ENCODE results near the gene KCNJ10.
A peak's percentile ranks its signal among the peaks of the same experiment; 100 is the strongest.

Gene KCNJ10

DNA sequence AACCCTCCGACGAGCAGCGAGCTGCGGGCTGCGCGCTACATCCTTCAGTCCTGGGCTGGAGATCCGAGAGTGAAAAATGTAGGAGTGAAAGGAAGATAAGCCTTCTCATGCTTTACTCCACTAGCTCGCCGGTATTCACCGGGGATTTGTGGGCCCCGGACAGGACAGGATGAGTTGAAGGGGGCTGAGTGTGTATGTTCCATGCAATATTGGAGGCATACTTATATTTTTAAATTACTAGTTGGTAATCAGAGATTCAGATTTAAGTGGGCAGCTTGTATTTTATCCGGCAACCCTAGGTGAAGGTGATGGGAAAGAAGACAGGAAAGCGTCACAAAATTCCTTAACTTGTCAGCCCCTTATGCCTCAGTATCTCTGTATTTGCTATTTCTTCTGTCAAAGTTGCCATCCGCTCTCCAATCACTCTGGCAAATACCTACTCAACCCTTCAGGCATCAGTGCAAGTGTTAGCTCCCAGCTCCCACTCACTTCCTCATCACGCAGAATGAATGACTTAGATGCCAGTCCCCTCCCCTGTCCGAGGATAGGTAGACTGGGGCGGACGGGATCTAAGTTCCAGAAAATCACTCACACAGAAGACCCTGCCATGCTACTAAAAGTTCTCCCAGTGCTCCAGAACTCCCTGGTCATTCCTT is 37.7 kb downstream of the KCNJ10 start:
- TF ChIP-seq GABPA (IDR thresholded peaks at IDR 0.05; ENCODE audit: low read depth) (no peak), SPI1 (IDR thresholded peaks at IDR 0.05; ENCODE audit: borderline replicate concordance, low read depth) (peak; percentile 63; the same call in 1 of the 2 replicates)
- H3K27ac ChIP-seq (replicated peaks): peak overlapping the region; percentile 72
- no peaks in the 10 kb centered on the region for H3K27me3 ChIP-seq (ENCODE audit: insufficient read depth, poor library complexity, severe bottlenecking)
- DNase-seq (ENCODE audit: low read depth in 1 of 2, low spot score in 1 of 2): peak in 1 of 2 experiments; percentile 37
- peak overlapping the region; percentile 69 for H3K4me3 ChIP-seq (replicated peaks; ENCODE audit: insufficient read depth, low read length)

DNA sequence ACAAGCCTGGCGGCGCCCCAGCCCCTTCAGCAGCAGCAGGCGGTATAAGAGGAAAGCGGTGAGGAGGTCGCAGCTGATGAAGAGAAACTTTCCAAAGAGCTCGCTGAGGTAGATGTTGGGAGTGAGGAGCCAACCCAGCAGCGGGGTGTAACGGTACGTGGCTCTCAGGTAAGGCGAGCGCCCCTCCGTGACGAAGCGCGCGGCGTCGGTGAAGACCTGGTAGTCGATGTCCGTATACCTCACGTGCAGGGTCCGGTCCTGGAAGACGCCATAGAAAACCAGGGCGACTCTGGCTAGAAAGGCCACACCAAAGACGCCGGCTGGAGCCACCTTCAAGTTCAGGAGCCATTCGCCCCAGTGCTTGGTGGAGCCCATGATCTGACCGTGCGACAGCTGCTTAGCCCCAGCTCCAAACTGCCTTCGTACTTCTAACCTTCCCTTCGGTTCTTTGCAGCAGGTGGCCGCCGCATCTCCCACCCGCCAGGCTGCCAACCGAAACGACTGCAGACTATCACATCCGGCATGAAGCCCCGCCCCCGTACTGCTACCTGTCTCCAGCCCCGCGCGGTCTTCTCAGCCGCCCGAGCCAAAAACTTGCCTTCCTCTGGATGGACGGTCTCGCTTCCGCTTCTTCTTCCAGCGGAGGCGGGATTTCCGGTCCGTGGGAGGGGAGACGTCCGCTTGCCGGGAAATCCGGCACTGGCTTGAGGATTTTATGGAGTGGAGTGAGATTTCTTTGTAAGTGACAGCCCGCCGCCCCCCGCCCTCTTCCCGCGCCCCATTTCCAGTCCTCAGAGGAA is 38.4 kb downstream of the KCNJ10 start, which contains the start of gene PIGM:
PIGM (minus strand) TSS at position 626 of the 800 bp plus-strand sequence; CDS start at position 375, 251 bp downstream.
- TF ChIP-seq POLR2AphosphoS5 (IDR thresholded peaks at IDR 0.05; ENCODE audit: low read depth) (peak; percentile 77), GABPA (IDR thresholded peaks at IDR 0.05; ENCODE audit: low read depth) (peak; percentile 95), SPI1 (IDR thresholded peaks at IDR 0.05; ENCODE audit: borderline replicate concordance, low read depth) (peak; percentile 66; the same call in 1 of the 2 replicates)
- TF ChIP-seq, protein P1, sequence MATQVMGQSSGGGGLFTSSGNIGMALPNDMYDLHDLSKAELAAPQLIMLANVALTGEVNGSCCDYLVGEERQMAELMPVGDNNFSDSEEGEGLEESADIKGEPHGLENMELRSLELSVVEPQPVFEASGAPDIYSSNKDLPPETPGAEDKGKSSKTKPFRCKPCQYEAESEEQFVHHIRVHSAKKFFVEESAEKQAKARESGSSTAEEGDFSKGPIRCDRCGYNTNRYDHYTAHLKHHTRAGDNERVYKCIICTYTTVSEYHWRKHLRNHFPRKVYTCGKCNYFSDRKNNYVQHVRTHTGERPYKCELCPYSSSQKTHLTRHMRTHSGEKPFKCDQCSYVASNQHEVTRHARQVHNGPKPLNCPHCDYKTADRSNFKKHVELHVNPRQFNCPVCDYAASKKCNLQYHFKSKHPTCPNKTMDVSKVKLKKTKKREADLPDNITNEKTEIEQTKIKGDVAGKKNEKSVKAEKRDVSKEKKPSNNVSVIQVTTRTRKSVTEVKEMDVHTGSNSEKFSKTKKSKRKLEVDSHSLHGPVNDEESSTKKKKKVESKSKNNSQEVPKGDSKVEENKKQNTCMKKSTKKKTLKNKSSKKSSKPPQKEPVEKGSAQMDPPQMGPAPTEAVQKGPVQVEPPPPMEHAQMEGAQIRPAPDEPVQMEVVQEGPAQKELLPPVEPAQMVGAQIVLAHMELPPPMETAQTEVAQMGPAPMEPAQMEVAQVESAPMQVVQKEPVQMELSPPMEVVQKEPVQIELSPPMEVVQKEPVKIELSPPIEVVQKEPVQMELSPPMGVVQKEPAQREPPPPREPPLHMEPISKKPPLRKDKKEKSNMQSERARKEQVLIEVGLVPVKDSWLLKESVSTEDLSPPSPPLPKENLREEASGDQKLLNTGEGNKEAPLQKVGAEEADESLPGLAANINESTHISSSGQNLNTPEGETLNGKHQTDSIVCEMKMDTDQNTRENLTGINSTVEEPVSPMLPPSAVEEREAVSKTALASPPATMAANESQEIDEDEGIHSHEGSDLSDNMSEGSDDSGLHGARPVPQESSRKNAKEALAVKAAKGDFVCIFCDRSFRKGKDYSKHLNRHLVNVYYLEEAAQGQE (IDR thresholded peaks at IDR 0.05; ENCODE audit: insufficient replicate concordance, low read depth): peak; percentile 32
- TF ChIP-seq, protein P2, sequence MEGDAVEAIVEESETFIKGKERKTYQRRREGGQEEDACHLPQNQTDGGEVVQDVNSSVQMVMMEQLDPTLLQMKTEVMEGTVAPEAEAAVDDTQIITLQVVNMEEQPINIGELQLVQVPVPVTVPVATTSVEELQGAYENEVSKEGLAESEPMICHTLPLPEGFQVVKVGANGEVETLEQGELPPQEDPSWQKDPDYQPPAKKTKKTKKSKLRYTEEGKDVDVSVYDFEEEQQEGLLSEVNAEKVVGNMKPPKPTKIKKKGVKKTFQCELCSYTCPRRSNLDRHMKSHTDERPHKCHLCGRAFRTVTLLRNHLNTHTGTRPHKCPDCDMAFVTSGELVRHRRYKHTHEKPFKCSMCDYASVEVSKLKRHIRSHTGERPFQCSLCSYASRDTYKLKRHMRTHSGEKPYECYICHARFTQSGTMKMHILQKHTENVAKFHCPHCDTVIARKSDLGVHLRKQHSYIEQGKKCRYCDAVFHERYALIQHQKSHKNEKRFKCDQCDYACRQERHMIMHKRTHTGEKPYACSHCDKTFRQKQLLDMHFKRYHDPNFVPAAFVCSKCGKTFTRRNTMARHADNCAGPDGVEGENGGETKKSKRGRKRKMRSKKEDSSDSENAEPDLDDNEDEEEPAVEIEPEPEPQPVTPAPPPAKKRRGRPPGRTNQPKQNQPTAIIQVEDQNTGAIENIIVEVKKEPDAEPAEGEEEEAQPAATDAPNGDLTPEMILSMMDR (IDR thresholded peaks at IDR 0.05; ENCODE audit: insufficient read depth, low read length): no peak
- peak within 1 kb of the TSS; percentile 69 for H3K4me3 ChIP-seq (replicated peaks; ENCODE audit: insufficient read depth, low read length)
- H3K27me3 ChIP-seq (ENCODE audit: insufficient read depth, poor library complexity, severe bottlenecking): no peaks in the 10 kb centered on the region
- peak within 1 kb of the TSS; percentile 72 for H3K27ac ChIP-seq (replicated peaks)
- DNase-seq (ENCODE audit: low read depth in 1 of 2, low spot score in 1 of 2): peak; percentile 89 to 97

DNA sequence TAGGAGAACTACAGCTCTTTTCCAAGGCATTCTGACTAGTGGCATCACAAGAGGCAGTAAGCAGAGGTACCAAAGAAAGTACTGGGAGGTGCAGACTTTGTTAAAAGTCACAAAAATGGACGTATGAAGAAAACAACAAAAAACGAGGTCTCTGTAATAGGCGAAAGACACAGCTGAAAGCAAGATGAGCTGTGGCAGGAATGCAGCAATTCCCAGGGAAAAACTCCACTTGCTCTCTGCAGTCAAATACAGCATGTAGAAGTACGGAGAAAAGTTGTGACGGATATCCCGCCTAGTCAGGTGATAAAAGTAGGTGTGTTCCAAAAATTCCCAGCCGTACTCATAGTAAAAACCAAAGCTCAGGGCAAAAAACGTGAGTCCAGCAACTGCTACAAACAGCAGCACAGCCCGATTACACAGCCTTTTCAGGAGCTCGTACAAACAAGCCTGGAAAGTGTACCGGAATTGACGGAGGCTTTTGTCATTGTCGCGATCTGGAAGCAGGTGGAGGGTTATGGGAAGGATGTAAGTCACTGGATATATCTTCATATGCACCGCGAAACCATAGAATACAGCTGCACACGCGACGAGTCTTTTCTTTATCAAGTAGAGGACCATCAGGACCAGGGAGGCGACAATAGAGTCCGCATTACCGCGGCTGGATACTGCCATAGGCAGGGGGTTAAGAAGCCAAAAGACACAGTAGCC is 39.1 kb downstream of the KCNJ10 start:
- H3K4me3 ChIP-seq (replicated peaks; ENCODE audit: insufficient read depth, low read length): peak overlapping the region; percentile 69
- no peaks in the 10 kb centered on the region for H3K27me3 ChIP-seq (ENCODE audit: insufficient read depth, poor library complexity, severe bottlenecking)
- DNase-seq (ENCODE audit: low read depth in 1 of 2, low spot score in 1 of 2): peak in 1 of 2 experiments; percentile 21
- TF ChIP-seq, protein P2 (IDR thresholded peaks at IDR 0.05; ENCODE audit: insufficient read depth, low read length): no peak
- TF ChIP-seq GABPA (IDR thresholded peaks at IDR 0.05; ENCODE audit: low read depth) (no peak), POLR2AphosphoS5 (IDR thresholded peaks at IDR 0.05; ENCODE audit: low read depth) (no peak), SPI1 (IDR thresholded peaks at IDR 0.05; ENCODE audit: borderline replicate concordance, low read depth) (no peak)
- TF ChIP-seq, protein P1 (IDR thresholded peaks at IDR 0.05; ENCODE audit: insufficient replicate concordance, low read depth): no peak
- peak overlapping the region; percentile 72 for H3K27ac ChIP-seq (replicated peaks)
